Common myeloid progenitor, CD34-positive (primary cell): ENCODE data around the gene ABLIM1.
A peak's percentile ranks its signal among the peaks of the same experiment; 100 is the strongest.

ENCODE experiments used
- CTCF ChIA-PET: fragments of 350-600 bp; sonication (Branson Sonifier 250); formaldehyde crosslinking; loops from one replicate; lab custom pipeline; 2021; ENCODE audit warnings: antibody characterized with exemption; lab: Charles Lee
- POLR2A ChIA-PET: fragments of 350-600 bp; sonication (Branson Sonifier 250); formaldehyde crosslinking; loops from one replicate; lab custom pipeline; 2021; ENCODE audit warnings: antibody characterized with exemption; lab: Charles Lee
- DNase-seq, 3 donors: peaks; one replicate each; pipeline versions ENCODE4 v3.0.0 to v3.0.0-alpha.2; 2013
- H3K27ac ChIP-seq, 2 experiments: 1 replicate in 1 of 2; 2 replicates in 1 of 2; pipeline ENCODE4 v1.7.0; 2013; ENCODE audit warnings: inconsistent platforms in 2 of 2, low read length in 2 of 2, mild to moderate bottlenecking in 2 of 2, low read depth in 1 of 2, moderate library complexity in 1 of 2; ENCODE audit not compliant: severe bottlenecking in 2 of 2, insufficient read depth in 1 of 2, poor library complexity in 1 of 2
- H3K27me3 ChIP-seq, 5 experiments: replicated peaks in 2 of 5; 1 replicate in 3 of 5; 2 replicates in 2 of 5; pipeline versions ENCODE4 v1.6.1 to v1.7.0; 2013; ENCODE audit warnings: low read length in 4 of 5, mild to moderate bottlenecking in 2 of 5, moderate library complexity in 2 of 5, inconsistent platforms in 1 of 5; ENCODE audit not compliant: insufficient read depth in 5 of 5, control insufficient read depth in 4 of 5
- H3K36me3 ChIP-seq, 4 experiments: 1 replicate in 2 of 4; 2 replicates in 2 of 4; pipeline versions ENCODE4 v1.6.1 to v1.7.0; 2013; ENCODE audit warnings: low read length in 3 of 4, control low read depth in 1 of 4, mild to moderate bottlenecking in 1 of 4; ENCODE audit not compliant: control insufficient read depth in 4 of 4, insufficient read depth in 4 of 4
- H3K4me1 ChIP-seq, 4 experiments: 1 replicate in 3 of 4; 2 replicates in 1 of 4; pipeline versions ENCODE4 v1.6.1 to v1.7.1; 2013; ENCODE audit warnings: low read length in 3 of 4, mild to moderate bottlenecking in 3 of 4, control low read depth in 1 of 4, inconsistent platforms in 1 of 4, moderate library complexity in 1 of 4; ENCODE audit not compliant: control insufficient read depth in 4 of 4, insufficient read depth in 4 of 4; ENCODE audit errors: control extremely low read depth in 1 of 4
- H3K4me3 ChIP-seq, 7 experiments: 1 replicate in 4 of 7; 2 replicates in 3 of 7; pipeline versions ENCODE4 v1.5.1 to v1.7.0; 2013; ENCODE audit warnings: mild to moderate bottlenecking in 7 of 7, low read length in 6 of 7, moderate library complexity in 6 of 7, inconsistent platforms in 2 of 7, low read depth in 2 of 7, control low read depth in 1 of 7; ENCODE audit not compliant: insufficient read depth in 4 of 7, control insufficient read depth in 1 of 7; ENCODE audit errors: extremely low read depth in 1 of 7
- H3K9me3 ChIP-seq, 5 experiments: 1 replicate in 4 of 5; 2 replicates in 1 of 5; pipeline versions ENCODE4 v1.6.1 to v1.7.1; 2013; ENCODE audit warnings: low read length in 4 of 5, mild to moderate bottlenecking in 2 of 5, inconsistent platforms in 1 of 5, low read depth in 1 of 5, moderate library complexity in 1 of 5; ENCODE audit not compliant: control insufficient read depth in 4 of 5, insufficient read depth in 2 of 5; ENCODE audit errors: control extremely low read depth in 1 of 5
- WGBS: methylation state at CpG from one replicate; pipeline ENCODE4 v1.1.5; 2013; ENCODE audit not compliant: insufficient coverage; 5-methylcytosine and 5-hydroxymethylcytosine counted together

The ABLIM1 gene

DNA sequence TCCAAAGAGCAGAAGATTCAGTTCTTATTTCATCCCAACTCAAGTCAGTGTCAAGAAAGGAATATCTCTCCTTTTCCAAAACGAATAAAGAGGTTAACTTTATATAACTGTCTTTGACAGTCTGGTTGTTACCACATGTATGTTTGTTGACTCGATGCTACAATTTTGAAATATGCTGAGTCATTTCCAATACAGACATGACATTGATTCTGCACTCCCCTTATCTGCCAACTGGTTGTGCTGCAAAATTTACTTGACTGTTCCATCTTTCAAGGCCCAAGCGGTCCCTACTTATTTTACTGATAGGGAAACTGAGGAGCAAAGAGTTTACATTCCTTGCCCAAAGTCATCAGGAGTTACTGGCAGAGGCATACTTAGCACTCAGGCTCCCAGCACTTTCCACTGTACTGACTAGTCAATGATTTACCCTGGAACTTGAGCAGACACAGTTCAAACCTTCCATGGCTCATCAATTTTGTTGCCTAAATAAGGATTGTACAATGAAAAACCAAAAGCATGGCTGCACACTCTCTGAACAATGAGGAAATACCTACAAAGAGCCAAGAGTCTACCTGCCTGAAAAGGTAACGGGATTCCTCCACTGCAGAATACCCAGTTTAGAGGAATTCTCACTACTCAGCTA, 52.8 kb downstream of the ABLIM1 start:
- ChIA-PET CTCF (no interaction called here), POLR2A (no interaction called here)
- DNase-seq = peak in 2 of 3 donors; percentile 11 to 34
- WGBS = 100% methylated on average over 2 of the region's 4 CpGs
- H3K4me1 ChIP-seq = peaks cover 0 to 34% (median 18%) of the 10 kb centered on the region in 4 experiments
- H3K9me3 ChIP-seq = no peaks in the 10 kb centered on the region
- H3K4me3 ChIP-seq = no peak overlapping the region
- H3K27ac ChIP-seq = no peak overlapping the region
- H3K36me3 ChIP-seq = peaks cover 0 to 7% (median 2%) of the 10 kb centered on the region in 4 experiments
- H3K27me3 ChIP-seq = no peaks in the 10 kb centered on the region

DNA sequence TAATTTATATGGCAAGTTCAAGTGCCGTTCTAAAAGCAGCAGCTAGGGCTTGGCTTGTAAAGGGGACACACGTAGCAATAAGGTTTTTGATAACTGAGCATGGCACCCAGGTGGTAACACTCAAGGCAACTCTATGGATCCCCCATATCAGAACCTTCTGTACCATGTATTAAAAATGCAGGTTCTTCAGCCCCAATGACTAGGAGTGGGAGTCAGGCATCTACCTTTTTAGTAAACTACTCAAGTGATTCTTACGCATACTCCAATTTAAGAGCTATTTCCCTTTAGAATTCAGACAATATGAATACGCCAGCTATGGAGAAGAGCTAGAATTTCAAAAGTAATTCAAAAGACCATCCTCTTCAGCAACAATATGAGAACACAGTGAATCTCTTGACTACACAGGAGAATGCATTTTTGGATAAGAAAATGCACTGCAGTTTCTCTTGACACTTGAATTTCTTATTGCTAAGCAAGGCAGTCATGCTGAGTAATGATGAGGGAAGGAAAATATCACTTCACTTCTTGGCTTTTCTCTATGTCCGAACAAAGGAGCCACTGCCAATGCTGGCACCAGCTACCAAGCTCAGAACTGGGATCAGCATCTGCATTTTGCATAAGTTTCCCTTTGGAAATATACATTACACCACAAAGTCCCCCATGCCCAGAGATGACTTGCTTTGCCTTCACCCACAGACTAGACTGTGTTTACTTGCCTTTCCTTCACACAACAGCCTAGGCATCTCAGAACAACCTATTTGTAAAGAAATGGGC, 53.5 kb downstream of the ABLIM1 start:
- Histone ChIP-seq H3K36me3 (peaks cover 0 to 10% (median 2%) of the 10 kb centered on the region in 4 experiments), H3K9me3 (no peaks in the 10 kb centered on the region), H3K4me1 (peaks cover 0 to 34% (median 18%) of the 10 kb centered on the region in 4 experiments), H3K27ac (peak overlapping the region in 1 of 2 experiments; percentile 39), H3K27me3 (no peaks in the 10 kb centered on the region), H3K4me3 (no peak overlapping the region)
- POLR2A ChIA-PET = no interaction called here
- WGBS = 70% methylated on average over 4 of the region's 5 CpGs
- CTCF ChIA-PET = interaction anchor here (1.1 kb wide), 1 partner anchor 12 kb away, joined by 3 read pairs; no protein-coding TSS in a partner anchor
- peak in 2 of 3 donors; percentile 13 to 30 for DNase-seq

DNA sequence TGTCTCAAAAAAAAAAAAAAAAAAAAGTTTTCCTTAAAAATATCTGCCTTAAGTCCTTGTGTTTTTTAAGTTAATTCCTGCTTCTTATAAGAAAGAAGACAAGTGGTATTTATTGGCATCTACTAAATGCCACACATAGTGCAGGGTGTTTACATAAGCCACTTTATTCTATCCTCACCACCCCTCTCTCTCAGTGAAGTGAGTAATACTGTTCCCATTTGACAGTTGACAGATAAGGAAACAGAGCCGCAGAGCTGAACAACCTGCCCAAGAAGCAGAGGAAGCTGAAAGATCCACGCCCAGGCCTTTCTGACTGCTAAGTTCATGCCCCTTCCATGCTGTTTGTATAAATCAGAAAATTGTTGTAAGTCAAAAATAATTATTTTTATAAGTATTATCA, 54.1 kb downstream of the ABLIM1 start:
- no peaks in the 10 kb centered on the region for H3K9me3 ChIP-seq
- no peaks in the 10 kb centered on the region for H3K27me3 ChIP-seq
- peak; percentile 22 to 76 (median 61) for DNase-seq
- peaks cover 0 to 10% (median 2%) of the 10 kb centered on the region in 4 experiments for H3K36me3 ChIP-seq
- H3K4me3 ChIP-seq = no peak overlapping the region
- no peak overlapping the region for H3K27ac ChIP-seq
- WGBS = no CpG with 5 or more reads among the region's 2 CpGs
- CTCF ChIA-PET = interaction anchor here (1.1 kb wide), 1 partner anchor 13 kb away, joined by 3 read pairs; no protein-coding TSS in a partner anchor
- POLR2A ChIA-PET = interaction anchor here (0.7 kb wide), 1 partner anchor 18 kb away, joined by 6 read pairs; no protein-coding TSS in a partner anchor
- peaks cover 0 to 34% (median 18%) of the 10 kb centered on the region in 4 experiments for H3K4me1 ChIP-seq

DNA sequence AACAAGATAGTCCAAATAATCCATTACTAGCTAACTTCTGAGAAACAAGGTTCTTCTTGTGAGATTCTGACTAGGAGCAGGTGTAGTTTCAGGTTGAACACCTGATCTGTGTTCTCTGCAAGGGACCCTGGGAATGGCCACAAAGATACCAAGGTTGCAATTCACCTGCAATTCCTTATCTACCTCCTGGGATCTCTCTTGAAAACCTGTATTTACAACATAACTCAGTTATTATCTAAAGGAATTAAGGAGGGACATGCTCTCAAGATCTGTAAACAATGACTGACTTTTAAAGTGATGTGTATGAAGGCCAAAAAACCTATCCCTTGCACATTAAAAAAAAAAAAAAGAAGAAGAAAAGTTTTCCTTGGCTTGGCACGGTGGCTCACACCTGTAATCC, 54.8 kb downstream of the ABLIM1 start:
- Histone ChIP-seq H3K27me3 (no peaks in the 10 kb centered on the region), H3K4me3 (no peak overlapping the region), H3K9me3 (no peaks in the 10 kb centered on the region), H3K27ac (no peak overlapping the region), H3K36me3 (peaks cover 0 to 10% (median 2%) of the 10 kb centered on the region in 4 experiments), H3K4me1 (peaks cover 0 to 34% (median 18%) of the 10 kb centered on the region in 4 experiments)
- ChIA-PET CTCF (interaction anchor here (0.7 to 0.9 kb wide), 2 partner anchors 10 to 91 kb away, joined by 3 read pairs; no protein-coding TSS in a partner anchor), POLR2A (interaction anchor here (0.7 to 1.0 kb wide), 2 partner anchors 14 to 17 kb away, joined by 3 to 6 read pairs; no protein-coding TSS in a partner anchor)
- no peak for DNase-seq
- WGBS = 100% methylated on average over 1 of the region's 1 CpG

DNA sequence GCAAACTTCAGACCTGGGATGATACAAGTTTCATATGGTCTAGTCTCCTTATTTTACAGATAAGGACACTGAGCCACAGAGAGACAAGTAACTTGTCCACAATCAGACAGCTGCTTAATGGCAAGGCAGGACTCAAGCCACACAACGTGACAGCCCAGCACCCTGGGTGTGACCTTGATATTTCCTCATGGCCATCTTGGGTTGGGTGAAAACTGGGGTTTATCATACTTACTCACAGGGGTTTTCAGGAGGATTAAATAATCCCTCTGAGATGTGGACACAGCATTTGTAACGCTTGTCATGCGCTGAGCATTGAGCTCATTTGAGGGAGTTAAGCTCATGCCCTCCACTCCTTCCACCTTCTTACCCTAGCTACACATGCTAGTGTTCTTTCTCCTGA, 58.0 kb downstream of the ABLIM1 start:
- DNase-seq = no peak
- Histone ChIP-seq H3K27ac (no peak overlapping the region), H3K4me3 (no peak overlapping the region), H3K9me3 (no peaks in the 10 kb centered on the region), H3K4me1 (peaks cover 0 to 27% (median 14%) of the 10 kb centered on the region in 4 experiments), H3K27me3 (no peaks in the 10 kb centered on the region), H3K36me3 (peaks cover 0 to 18% (median 5%) of the 10 kb centered on the region in 4 experiments)
- WGBS = 93% methylated on average over 3 of the region's 3 CpGs
- CTCF ChIA-PET = interaction anchor here (0.8 to 1.2 kb wide), 4 partner anchors 9 to 49 kb away, joined by 3 read pairs; no protein-coding TSS in a partner anchor
- POLR2A ChIA-PET = no interaction called here

DNA sequence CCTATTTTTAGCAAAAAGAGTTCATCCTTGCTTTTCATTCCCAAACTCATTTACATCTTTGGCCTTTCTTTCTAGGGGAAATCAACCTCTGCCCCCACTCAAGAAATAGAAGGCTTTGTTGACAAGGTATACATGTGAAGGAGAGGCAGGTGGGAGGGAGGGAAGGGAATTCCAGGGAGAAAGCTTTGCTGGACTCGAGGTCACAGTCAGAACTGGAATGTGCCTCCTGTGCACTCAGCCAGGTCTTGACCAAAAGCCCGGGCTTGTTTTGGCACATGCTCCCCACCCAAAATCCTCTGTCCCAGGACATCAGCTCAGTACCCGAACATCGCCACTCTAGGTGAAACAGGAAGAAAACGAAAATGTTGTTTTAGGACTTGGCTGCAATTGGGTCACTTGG, 61.3 kb downstream of the ABLIM1 start:
- no peak overlapping the region for H3K27ac ChIP-seq
- no peak for DNase-seq
- H3K9me3 ChIP-seq = peaks cover 0 to 14% (median 0%) of the 10 kb centered on the region in 5 experiments
- WGBS = 96% methylated on average over 4 of the region's 5 CpGs
- H3K4me1 ChIP-seq = peaks cover 0 to 7% (median 1%) of the 10 kb centered on the region in 4 experiments
- ChIA-PET POLR2A (no interaction called here), CTCF (no interaction called here)
- no peak overlapping the region for H3K4me3 ChIP-seq
- H3K27me3 ChIP-seq = no peaks in the 10 kb centered on the region
- H3K36me3 ChIP-seq = peaks cover 3 to 37% (median 5%) of the 10 kb centered on the region in 4 experiments
